Stimulated activated CD8-positive, alpha-beta memory T cell treated with anti-CD3 and anti-CD28 coated beads, Interleukin-7, amount 100 ng/mL, for 4 hours (primary cell): ENCODE measurements around the gene PPFIA2.

Experiments
- DNase-seq, 2 donors: peaks; one replicate each; pipeline ENCODE4 v3.0.0-alpha.2; 2020; ENCODE audit warnings: low read depth in 2 of 2

Gene PPFIA2

GRCh38 chr12:81450920-81451739 is 308.0 kb downstream of the PPFIA2 start:
- no peak for DNase-seq

GRCh38 chr12:81441629-81442028 is 317.5 kb downstream of the PPFIA2 start:
- DNase-seq: no peak

- no peak for DNase-seq
These were observed 319.1 kb downstream of the PPFIA2 start for GRCh38 chr12:81440001-81440400.

- DNase-seq: no peak
These were observed 319.8 kb downstream of the PPFIA2 start for GRCh38 chr12:81439344-81439743.

GRCh38 chr12:81417056-81417455 is 342.1 kb downstream of the PPFIA2 start:
- DNase-seq: no peak

- DNase-seq: no peak
These were observed 342.6 kb downstream of the PPFIA2 start for GRCh38 chr12:81416571-81416970.

GRCh38 chr12:81414441-81414840 is 344.7 kb downstream of the PPFIA2 start:
- DNase-seq: no peak

- no peak for DNase-seq
These were observed 346.2 kb downstream of the PPFIA2 start for GRCh38 chr12:81412940-81413339.

- no peak for DNase-seq
These were observed 355.8 kb downstream of the PPFIA2 start for GRCh38 chr12:81403348-81403747.

- DNase-seq: no peak
These were observed 357.9 kb downstream of the PPFIA2 start for GRCh38 chr12:81401241-81401640.

GRCh38 chr12:81400024-81400423 is 359.1 kb downstream of the PPFIA2 start:
- no peak for DNase-seq

GRCh38 chr12:81395431-81395830 is 363.7 kb downstream of the PPFIA2 start:
- no peak for DNase-seq

- DNase-seq: no peak
These were observed 369.5 kb downstream of the PPFIA2 start for GRCh38 chr12:81389550-81390099.

- DNase-seq: no peak
These were observed 373.0 kb downstream of the PPFIA2 start for GRCh38 chr12:81386101-81386500.

- DNase-seq: no peak
These were observed 377.2 kb downstream of the PPFIA2 start for GRCh38 chr12:81381951-81382350.

GRCh38 chr12:81378601-81379285 is 380.4 kb downstream of the PPFIA2 start:
- no peak for DNase-seq

- no peak for DNase-seq
These were observed 381.4 kb downstream of the PPFIA2 start for GRCh38 chr12:81377771-81378170.

GRCh38 chr12:81375969-81376368 is 383.2 kb downstream of the PPFIA2 start:
- DNase-seq: no peak

GRCh38 chr12:81370456-81370855 is 388.7 kb downstream of the PPFIA2 start:
- no peak for DNase-seq

GRCh38 chr12:81369175-81369574 is 390.0 kb downstream of the PPFIA2 start:
- DNase-seq: no peak

- no peak for DNase-seq
These were observed 393.9 kb downstream of the PPFIA2 start for GRCh38 chr12:81365284-81365683.

- no peak for DNase-seq
These were observed 398.2 kb downstream of the PPFIA2 start for GRCh38 chr12:81360916-81361315.

GRCh38 chr12:81359736-81360135 is 399.4 kb downstream of the PPFIA2 start:
- no peak for DNase-seq
